BLaER1 (cell line): Measurements from ENCODE around the gene HIBADH.

ENCODE experiments used
- H3K27ac ChIP-seq: shearing (Covaris generic); formaldehyde crosslinking; 2 replicates; pipeline ENCODE4 v1.8.1; 2022
- H3K27me3 ChIP-seq: shearing (Covaris generic); formaldehyde crosslinking; 2 replicates; pipeline ENCODE4 v1.8.1; 2022
- H3K36me3 ChIP-seq: shearing (Covaris generic); formaldehyde crosslinking; 2 replicates; pipeline ENCODE4 v1.8.1; 2022
- H3K4me1 ChIP-seq: shearing (Covaris generic); formaldehyde crosslinking; 2 replicates; pipeline ENCODE4 v1.8.1; 2022
- H3K4me2 ChIP-seq: shearing (Covaris generic); formaldehyde crosslinking; 2 replicates; pipeline ENCODE4 v1.8.1; 2022
- H3K4me3 ChIP-seq: shearing (Covaris generic); formaldehyde crosslinking; 2 replicates; pipeline ENCODE4 v1.8.1; 2022
- H3K9ac ChIP-seq: shearing (Covaris generic); formaldehyde crosslinking; 2 replicates; pipeline ENCODE4 v1.8.1; 2022
- H3K9me3 ChIP-seq: shearing (Covaris generic); formaldehyde crosslinking; 2 replicates; pipeline ENCODE4 v1.8.1; 2022
- H4K20me1 ChIP-seq: shearing (Covaris generic); formaldehyde crosslinking; 2 replicates; pipeline ENCODE4 v1.8.1; 2022
- Cebpa-rat ChIP-seq: shearing (Covaris generic); IDR thresholded peaks from 2 replicates; pipeline ENCODE4 v1.8.1; 2022

Gene HIBADH

DNA sequence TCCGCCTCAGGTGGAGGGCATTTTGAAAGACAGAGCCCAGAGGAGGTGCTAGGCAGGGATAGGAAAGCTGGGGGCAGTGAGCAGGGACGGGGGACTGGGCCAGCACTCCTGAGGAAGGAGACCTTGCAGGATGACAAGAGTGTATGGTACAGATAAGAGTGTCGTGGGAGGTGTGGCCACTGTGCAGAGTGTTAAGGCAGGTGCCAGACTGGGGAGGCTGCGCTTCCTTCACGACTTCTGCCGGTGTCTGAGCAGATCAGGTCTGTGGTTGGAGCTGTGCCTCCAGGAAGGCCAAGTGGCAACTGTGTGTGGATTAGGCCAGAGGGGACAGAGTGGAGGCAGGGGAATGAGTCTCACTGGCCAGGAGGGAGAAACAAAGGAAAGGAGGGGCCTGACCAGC, 161.7 kb downstream of the HIBADH start:
- H3K27ac ChIP-seq: no peak overlapping the region
- H3K9ac ChIP-seq: no peak overlapping the region
- no peak for TF ChIP-seq Cebpa-rat
- H3K27me3 ChIP-seq: no peaks in the 10 kb centered on the region
- no peaks in the 10 kb centered on the region for H4K20me1 ChIP-seq
- no peak overlapping the region for H3K4me3 ChIP-seq
- no peaks in the 10 kb centered on the region for H3K36me3 ChIP-seq
- no peaks in the 10 kb centered on the region for H3K9me3 ChIP-seq
- no peaks in the 10 kb centered on the region for H3K4me1 ChIP-seq
- H3K4me2 ChIP-seq: no peak overlapping the region

DNA sequence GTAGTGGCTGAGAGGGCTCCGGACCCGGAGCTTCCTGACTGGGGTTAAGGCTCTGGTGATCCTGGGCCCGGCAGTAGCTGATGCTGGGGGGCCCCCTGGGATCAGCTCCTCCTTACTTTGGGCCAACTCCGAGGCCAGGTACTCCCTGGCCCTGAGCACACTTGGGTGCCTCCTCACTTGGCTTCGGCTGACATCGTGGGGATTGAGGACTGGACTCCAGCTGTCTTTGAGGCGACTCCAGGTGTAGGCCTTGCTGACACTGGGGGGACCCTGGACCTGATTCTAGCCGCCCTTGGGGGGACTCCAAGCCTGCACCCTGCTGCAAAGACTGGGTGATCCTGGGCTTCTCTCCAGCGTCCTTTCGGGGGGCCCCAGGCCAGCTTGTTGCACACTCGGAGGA, 170.5 kb downstream of the HIBADH start:
- no peak overlapping the region for H3K9ac ChIP-seq

DNA sequence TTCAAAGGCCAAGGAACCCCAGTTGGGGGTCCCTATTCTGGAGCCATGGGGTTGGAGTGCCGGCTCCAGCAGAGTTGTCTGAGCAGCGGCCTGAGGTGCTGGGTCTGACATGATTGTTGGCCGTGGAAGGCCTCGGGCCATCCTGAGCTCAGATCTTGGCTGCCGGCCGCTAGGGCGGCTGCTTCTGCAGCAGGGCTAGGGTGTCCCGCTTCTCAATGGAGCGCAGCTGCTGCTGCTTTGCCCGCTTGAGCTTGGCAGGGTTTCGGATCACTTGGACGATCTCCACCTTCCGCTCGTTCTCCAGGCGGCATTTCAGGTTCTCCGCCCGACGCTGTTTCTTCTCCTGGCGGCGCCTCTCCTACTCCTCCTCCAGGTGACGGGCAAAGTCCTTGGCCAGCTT, 171.1 kb downstream of the HIBADH start:
- H3K4me2 ChIP-seq: no peak overlapping the region
- peaks cover 10% of the 10 kb centered on the region; the same call in 1 of the 2 replicates for H3K9me3 ChIP-seq
- H3K36me3 ChIP-seq: no peaks in the 10 kb centered on the region
- no peaks in the 10 kb centered on the region for H4K20me1 ChIP-seq
- no peak overlapping the region for H3K4me3 ChIP-seq
- H3K4me1 ChIP-seq: no peaks in the 10 kb centered on the region
- no peaks in the 10 kb centered on the region for H3K27me3 ChIP-seq
- no peak overlapping the region for H3K27ac ChIP-seq
- no peak for TF ChIP-seq Cebpa-rat
- no peak overlapping the region for H3K9ac ChIP-seq

More for the DNA sequence above, 170.5 kb downstream of the HIBADH start:
- Histone ChIP-seq H3K4me1 (no peaks in the 10 kb centered on the region), H3K9me3 (peaks cover 10% of the 10 kb centered on the region; the same call in 1 of the 2 replicates), H3K27ac (no peak overlapping the region), H3K27me3 (no peaks in the 10 kb centered on the region), H3K4me2 (no peak overlapping the region), H4K20me1 (no peaks in the 10 kb centered on the region), H3K4me3 (no peak overlapping the region), H3K36me3 (no peaks in the 10 kb centered on the region)
- no peak for TF ChIP-seq Cebpa-rat

- no peaks in the 10 kb centered on the region for H3K27me3 ChIP-seq
- H3K27ac ChIP-seq: no peak overlapping the region
- peaks cover 9% of the 10 kb centered on the region; the same call in 1 of the 2 replicates for H3K9me3 ChIP-seq
- no peak overlapping the region for H3K4me3 ChIP-seq
- H3K4me1 ChIP-seq: no peaks in the 10 kb centered on the region
- H3K36me3 ChIP-seq: no peaks in the 10 kb centered on the region
- TF ChIP-seq Cebpa-rat: no peak
- H3K4me2 ChIP-seq: no peak overlapping the region
- H4K20me1 ChIP-seq: no peaks in the 10 kb centered on the region
- H3K9ac ChIP-seq: no peak overlapping the region
Measured at GRCh38 chr7:27487509-27487908, 175.2 kb downstream of the HIBADH start.

- H3K27ac ChIP-seq: no peak overlapping the region
- H3K27me3 ChIP-seq: no peaks in the 10 kb centered on the region
Measured at GRCh38 chr7:27484451-27484850, 178.2 kb downstream of the HIBADH start.

DNA sequence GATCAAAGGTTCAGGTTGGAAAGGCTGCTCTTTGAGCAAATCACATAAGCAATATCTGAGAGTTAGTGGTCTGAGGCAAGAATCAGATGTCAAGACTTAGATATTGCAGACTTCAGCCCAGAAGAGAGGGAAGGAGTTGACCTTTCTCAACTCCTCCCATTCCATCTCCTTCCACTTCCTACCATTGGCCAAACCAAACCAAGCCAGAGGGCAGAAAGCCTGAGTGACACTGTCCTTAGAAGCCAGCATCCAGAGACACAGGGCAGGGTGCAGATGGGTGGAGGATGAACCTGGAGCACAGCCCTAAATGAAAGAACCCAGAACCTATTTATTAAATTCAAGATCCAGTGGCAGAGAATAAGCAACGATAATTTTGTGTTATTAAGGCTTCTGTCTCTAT, 180.5 kb downstream of the HIBADH start:
- no peak for TF ChIP-seq Cebpa-rat
- no peaks in the 10 kb centered on the region for H3K36me3 ChIP-seq
- H3K4me1 ChIP-seq: no peaks in the 10 kb centered on the region
- no peak overlapping the region for H3K9ac ChIP-seq
- H3K27ac ChIP-seq: no peak overlapping the region
- no peaks in the 10 kb centered on the region for H3K27me3 ChIP-seq
- no peaks in the 10 kb centered on the region for H4K20me1 ChIP-seq
- H3K4me2 ChIP-seq: no peak overlapping the region
- no peak overlapping the region for H3K4me3 ChIP-seq
- no peaks in the 10 kb centered on the region for H3K9me3 ChIP-seq

More at GRCh38 chr7:27484451-27484850, 178.2 kb downstream of the HIBADH start:
- Histone ChIP-seq H3K4me1 (no peaks in the 10 kb centered on the region), H3K4me2 (no peak overlapping the region), H3K36me3 (no peaks in the 10 kb centered on the region), H3K9ac (no peak overlapping the region), H4K20me1 (no peaks in the 10 kb centered on the region), H3K9me3 (no peaks in the 10 kb centered on the region), H3K4me3 (no peak overlapping the region)
- TF ChIP-seq Cebpa-rat: no peak

DNA sequence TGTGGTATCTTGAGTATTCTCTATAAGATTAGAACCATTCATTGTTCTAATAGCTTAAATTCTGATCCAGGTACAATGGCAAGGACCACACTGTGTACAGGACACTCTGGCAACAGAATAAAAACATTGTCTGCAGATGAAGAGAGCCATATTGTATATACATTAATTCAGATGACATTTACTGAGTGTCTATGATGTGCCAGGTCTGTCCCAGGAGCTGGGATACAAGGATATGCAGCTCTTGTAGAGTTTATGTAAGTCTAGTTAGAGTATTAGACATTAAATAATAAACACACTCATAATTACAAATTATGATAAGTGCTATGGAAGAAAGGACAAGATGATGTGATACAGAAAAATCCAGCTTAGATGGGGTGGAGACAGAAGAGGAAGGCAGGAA, 184.1 kb downstream of the HIBADH start:
- Histone ChIP-seq H3K27me3 (no peaks in the 10 kb centered on the region), H4K20me1 (no peaks in the 10 kb centered on the region), H3K4me3 (no peak overlapping the region), H3K36me3 (no peaks in the 10 kb centered on the region), H3K9ac (no peak overlapping the region), H3K4me1 (no peaks in the 10 kb centered on the region), H3K9me3 (no peaks in the 10 kb centered on the region), H3K4me2 (no peak overlapping the region), H3K27ac (no peak overlapping the region)
- no peak for TF ChIP-seq Cebpa-rat

DNA sequence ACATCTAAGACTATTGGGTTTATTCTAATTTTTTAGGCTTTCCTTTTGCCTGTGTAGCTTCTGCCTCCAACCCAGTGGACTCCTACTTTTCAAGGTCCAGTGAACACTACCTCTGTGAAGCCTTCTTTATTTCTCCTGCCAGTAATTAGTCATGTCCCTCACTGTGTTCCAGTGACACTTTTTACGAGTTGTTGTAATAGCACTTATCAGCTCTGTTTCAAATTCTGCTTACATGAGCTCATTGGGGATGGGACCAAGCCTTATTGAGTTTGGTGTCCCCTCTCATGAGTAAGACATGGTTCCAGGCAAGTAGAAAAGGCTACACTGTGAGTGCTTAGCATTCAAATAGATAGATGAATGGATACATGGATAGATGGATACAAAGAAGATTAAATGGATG, 184.6 kb downstream of the HIBADH start:
- no peaks in the 10 kb centered on the region for H3K4me1 ChIP-seq
- H3K36me3 ChIP-seq: no peaks in the 10 kb centered on the region

GRCh38 chr7:27476493-27476892, 186.2 kb downstream of the HIBADH start:
- no peak overlapping the region for H3K9ac ChIP-seq

More for the DNA sequence above, 184.6 kb downstream of the HIBADH start:
- Histone ChIP-seq H3K27ac (no peak overlapping the region), H3K4me2 (no peak overlapping the region), H3K9ac (no peak overlapping the region), H3K9me3 (no peaks in the 10 kb centered on the region), H3K27me3 (no peaks in the 10 kb centered on the region), H4K20me1 (no peaks in the 10 kb centered on the region), H3K4me3 (no peak overlapping the region)
- no peak for TF ChIP-seq Cebpa-rat

More at GRCh38 chr7:27476493-27476892, 186.2 kb downstream of the HIBADH start:
- TF ChIP-seq Cebpa-rat: no peak
- Histone ChIP-seq H3K4me2 (no peak overlapping the region), H3K27ac (no peak overlapping the region), H3K9me3 (no peaks in the 10 kb centered on the region), H3K27me3 (no peaks in the 10 kb centered on the region), H3K4me1 (no peaks in the 10 kb centered on the region), H4K20me1 (no peaks in the 10 kb centered on the region), H3K36me3 (no peaks in the 10 kb centered on the region), H3K4me3 (no peak overlapping the region)
